OCI-LY1 (cell line): Measurements from ENCODE around the gene MALT1.

Experiments used
- H2AFZ ChIP-seq: fragments of 200-600 bp; sonication (generic), shearing (Covaris generic); 2 replicates; pipeline ENCODE4 v1.6.0; 2014; ENCODE audit warnings: antibody characterized with exemption, mild to moderate bottlenecking, low read length
- H3F3A ChIP-seq: fragments of 200-600 bp; sonication (generic), shearing (Covaris generic); 2 replicates; pipeline ENCODE4 v1.6.0; 2014; ENCODE audit warnings: mild to moderate bottlenecking, antibody characterized with exemption, low read length, moderate library complexity; ENCODE audit not compliant: insufficient read depth
- H3K27ac ChIP-seq: fragments of 200-600 bp; sonication (generic); 2 replicates; pipeline ENCODE4 v1.5.1; 2014; ENCODE audit warnings: low read length, mixed run types, mild to moderate bottlenecking, low read depth; ENCODE audit not compliant: poor library complexity, severe bottlenecking
- H3K27me3 ChIP-seq: fragments of 200-600 bp; sonication (generic); 2 replicates; pipeline ENCODE4 v1.6.0; 2014; ENCODE audit warnings: antibody characterized with exemption, mild to moderate bottlenecking, low read length, moderate library complexity; ENCODE audit not compliant: insufficient read depth
- H3K36me3 ChIP-seq: fragments of 200-600 bp; sonication (generic); 2 replicates; pipeline ENCODE4 v1.6.1; 2014; ENCODE audit warnings: mild to moderate bottlenecking, antibody characterized with exemption, low read length, moderate library complexity, mixed read lengths; ENCODE audit not compliant: insufficient read depth
- H3K4me1 ChIP-seq: fragments of 200-600 bp; sonication (generic); 2 replicates; pipeline ENCODE4 v1.5.1; 2014; ENCODE audit warnings: mild to moderate bottlenecking, low read length, moderate library complexity; ENCODE audit not compliant: insufficient read depth, severe bottlenecking
- H3K4me2 ChIP-seq: fragments of 200-600 bp; sonication (generic), shearing (Covaris generic); 2 replicates; pipeline ENCODE4 v1.6.1; 2014; ENCODE audit warnings: low read length
- H3K4me3 ChIP-seq: fragments of 200-600 bp; sonication (generic); 2 replicates; pipeline ENCODE4 v1.5.1; 2014; ENCODE audit warnings: low read length, low read depth, mild to moderate bottlenecking, mixed read lengths; ENCODE audit not compliant: poor library complexity, severe bottlenecking
- H3K79me2 ChIP-seq: fragments of 200-600 bp; shearing (Covaris generic); 2 replicates; pipeline ENCODE4 v1.6.1; 2016; ENCODE audit warnings: mixed run types, low read length, mixed read lengths; ENCODE audit not compliant: insufficient read depth
- H3K9ac ChIP-seq: fragments of 200-600 bp; sonication (generic), shearing (Covaris generic); 2 replicates; pipeline ENCODE4 v1.6.1; 2014; ENCODE audit warnings: mild to moderate bottlenecking, low read length, mixed read lengths
- H3K9me2 ChIP-seq: fragments of 200-600 bp; sonication (generic), shearing (Covaris generic); 2 replicates; pipeline ENCODE4 v1.6.1; 2014; ENCODE audit warnings: low read depth, mild to moderate bottlenecking, low read length, mixed read lengths
- H3K9me3 ChIP-seq: fragments of 200-600 bp; shearing (Covaris generic); 2 replicates; pipeline ENCODE4 v1.6.1; 2014; ENCODE audit warnings: low read length, mixed read lengths
- H4K20me1 ChIP-seq: fragments of 200-600 bp; sonication (generic), shearing (Covaris generic); 2 replicates; pipeline ENCODE4 v1.6.0; 2016; ENCODE audit warnings: mild to moderate bottlenecking, low read length; ENCODE audit not compliant: insufficient read depth
- EZH2 ChIP-seq: fragments of 200-600 bp; sonication (generic), shearing (Covaris generic); IDR thresholded peaks from 2 replicates; pipeline ENCODE4 v1.8.0; 2017; ENCODE audit warnings: borderline replicate concordance, mixed run types, mild to moderate bottlenecking, antibody characterized with exemption, low read length, moderate library complexity, mixed read lengths
- TF ChIP-seq, protein P1 (sequence below): fragments of 200-600 bp; sonication (generic), shearing (Covaris generic); IDR thresholded peaks from 2 replicates; pipeline ENCODE4 v1.5.1; 2017; ENCODE audit warnings: mild to moderate bottlenecking, antibody characterized with exemption, low read length, moderate library complexity, mixed read lengths

Gene MALT1

DNA sequence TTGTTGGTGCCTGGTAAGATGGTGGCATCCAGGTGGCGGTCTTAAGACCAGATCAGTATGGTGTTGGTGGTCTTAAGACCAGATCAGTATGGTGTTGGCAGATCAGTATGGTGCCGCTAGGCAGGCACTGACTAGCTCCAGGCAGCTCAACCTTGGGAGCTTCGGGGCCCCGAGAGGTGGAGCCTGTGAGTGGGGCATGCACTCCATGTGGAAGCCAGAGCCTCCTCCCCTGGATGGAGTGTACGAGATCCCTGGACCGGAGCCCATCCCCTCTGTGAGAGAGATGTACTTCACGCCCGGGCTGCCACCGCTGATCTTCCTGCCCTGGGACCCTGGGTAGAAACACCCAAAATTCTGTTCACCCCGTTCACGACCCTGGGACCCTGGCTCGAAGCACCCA, 19.0 kb downstream of the MALT1 start:
- Histone ChIP-seq H4K20me1 (no peaks in the 10 kb centered on the region), H3K79me2 (no peaks in the 10 kb centered on the region), H3F3A (no peaks in the 10 kb centered on the region), H3K9me3 (no peaks in the 10 kb centered on the region), H3K27ac (no peak overlapping the region), H3K4me2 (no peak overlapping the region), H3K9ac (no peak overlapping the region), H3K36me3 (peaks cover 14% of the 10 kb centered on the region), H3K4me1 (no peaks in the 10 kb centered on the region), H2AFZ (no peak overlapping the region), H3K4me3 (no peak overlapping the region), H3K9me2 (no peaks in the 10 kb centered on the region), H3K27me3 (no peaks in the 10 kb centered on the region)
- no peak for TF ChIP-seq EZH2
- TF ChIP-seq, protein P1, sequence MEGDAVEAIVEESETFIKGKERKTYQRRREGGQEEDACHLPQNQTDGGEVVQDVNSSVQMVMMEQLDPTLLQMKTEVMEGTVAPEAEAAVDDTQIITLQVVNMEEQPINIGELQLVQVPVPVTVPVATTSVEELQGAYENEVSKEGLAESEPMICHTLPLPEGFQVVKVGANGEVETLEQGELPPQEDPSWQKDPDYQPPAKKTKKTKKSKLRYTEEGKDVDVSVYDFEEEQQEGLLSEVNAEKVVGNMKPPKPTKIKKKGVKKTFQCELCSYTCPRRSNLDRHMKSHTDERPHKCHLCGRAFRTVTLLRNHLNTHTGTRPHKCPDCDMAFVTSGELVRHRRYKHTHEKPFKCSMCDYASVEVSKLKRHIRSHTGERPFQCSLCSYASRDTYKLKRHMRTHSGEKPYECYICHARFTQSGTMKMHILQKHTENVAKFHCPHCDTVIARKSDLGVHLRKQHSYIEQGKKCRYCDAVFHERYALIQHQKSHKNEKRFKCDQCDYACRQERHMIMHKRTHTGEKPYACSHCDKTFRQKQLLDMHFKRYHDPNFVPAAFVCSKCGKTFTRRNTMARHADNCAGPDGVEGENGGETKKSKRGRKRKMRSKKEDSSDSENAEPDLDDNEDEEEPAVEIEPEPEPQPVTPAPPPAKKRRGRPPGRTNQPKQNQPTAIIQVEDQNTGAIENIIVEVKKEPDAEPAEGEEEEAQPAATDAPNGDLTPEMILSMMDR = no peak

DNA sequence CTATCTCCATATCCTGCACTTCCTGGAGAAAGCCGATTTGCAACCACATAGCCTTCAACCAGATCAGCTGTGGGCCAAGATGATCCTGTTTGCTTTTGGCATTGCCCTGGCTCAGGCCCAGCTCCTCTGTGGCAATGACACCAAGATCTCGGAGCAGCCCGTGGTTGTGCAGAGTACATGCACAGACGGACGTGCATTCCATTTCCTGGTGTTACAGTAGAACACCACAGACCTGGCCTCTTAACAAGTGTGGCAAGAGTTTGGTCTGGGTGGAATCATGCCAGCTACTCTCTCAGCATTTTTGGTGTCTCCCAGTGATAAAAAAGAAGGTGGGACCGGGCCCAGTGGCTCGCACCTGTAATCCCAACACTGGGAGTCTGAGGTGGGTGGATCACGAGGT, 20.0 kb downstream of the MALT1 start:
- Histone ChIP-seq H3K79me2 (no peaks in the 10 kb centered on the region), H4K20me1 (no peaks in the 10 kb centered on the region), H3K27me3 (no peaks in the 10 kb centered on the region), H3K27ac (no peak overlapping the region), H3K4me1 (no peaks in the 10 kb centered on the region), H2AFZ (no peak overlapping the region), H3K9me2 (no peaks in the 10 kb centered on the region), H3K9ac (no peak overlapping the region), H3K4me3 (no peak overlapping the region), H3F3A (no peaks in the 10 kb centered on the region), H3K9me3 (no peaks in the 10 kb centered on the region), H3K36me3 (peaks cover 19% of the 10 kb centered on the region), H3K4me2 (no peak overlapping the region)
- TF ChIP-seq, protein P1 = no peak
- no peak for TF ChIP-seq EZH2

GRCh38 chr18:58692422-58693185, 21.3 kb downstream of the MALT1 start:
- no peaks in the 10 kb centered on the region for H3K9me2 ChIP-seq

More at GRCh38 chr18:58692422-58693185, 21.3 kb downstream of the MALT1 start:
- TF ChIP-seq, protein P1 = no peak
- no peak for TF ChIP-seq EZH2
- Histone ChIP-seq H3K79me2 (no peaks in the 10 kb centered on the region), H3K4me3 (no peak overlapping the region), H4K20me1 (no peaks in the 10 kb centered on the region), H3K9ac (no peak overlapping the region), H3K4me2 (no peak overlapping the region), H2AFZ (no peak overlapping the region), H3K4me1 (no peaks in the 10 kb centered on the region), H3K9me3 (no peaks in the 10 kb centered on the region), H3F3A (no peaks in the 10 kb centered on the region), H3K27ac (no peak overlapping the region), H3K27me3 (no peaks in the 10 kb centered on the region), H3K36me3 (peaks cover 15% of the 10 kb centered on the region)
